ENCODE data around the gene SRA1.
"Not testable (repeated sequence)": the region's sequence is repeated elsewhere in the genome, so short reads cannot be mapped to it uniquely, and the experiment has no call there.

Gene SRA1

DNA sequence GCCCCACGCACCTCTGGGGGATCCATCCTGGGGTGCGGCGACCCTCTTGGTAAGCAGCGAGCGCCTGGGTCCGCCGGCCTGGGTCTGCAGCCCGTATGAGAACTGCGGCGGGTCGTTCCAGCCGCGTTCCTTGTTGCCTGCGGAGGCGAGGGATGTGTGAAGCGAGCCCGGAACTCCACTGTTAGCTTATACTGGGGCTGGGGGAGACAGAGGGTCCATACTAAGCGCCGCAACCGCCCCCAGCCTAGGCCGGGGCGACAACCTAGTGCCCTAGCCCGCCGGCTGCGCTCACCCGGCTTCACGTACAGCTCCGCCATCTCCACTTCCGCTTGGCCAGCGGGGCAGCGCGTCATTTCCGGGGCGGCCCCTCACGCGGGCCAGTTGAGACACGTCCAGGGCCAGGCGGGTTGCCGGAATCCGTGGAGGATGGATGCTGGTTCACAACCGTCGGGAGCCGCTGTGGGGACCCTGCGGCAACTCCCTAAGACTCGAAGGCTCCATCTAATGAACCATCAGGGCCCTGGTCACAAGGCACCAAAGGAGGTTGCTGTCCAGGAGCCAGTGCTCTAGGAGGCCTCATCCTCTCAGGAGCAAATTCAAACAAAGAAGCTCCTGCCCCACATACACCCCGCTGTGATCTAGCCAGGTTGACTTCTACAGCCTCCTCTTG lies at the start of gene SRA1:
Gene SRA1 (minus strand): TSS at position 338 of the 670 bp plus-strand sequence. CDS start 21 bp downstream, at position 317.
- DNase-seq (ENCODE audit: low spot score), result peak; percentile 82

DNA sequence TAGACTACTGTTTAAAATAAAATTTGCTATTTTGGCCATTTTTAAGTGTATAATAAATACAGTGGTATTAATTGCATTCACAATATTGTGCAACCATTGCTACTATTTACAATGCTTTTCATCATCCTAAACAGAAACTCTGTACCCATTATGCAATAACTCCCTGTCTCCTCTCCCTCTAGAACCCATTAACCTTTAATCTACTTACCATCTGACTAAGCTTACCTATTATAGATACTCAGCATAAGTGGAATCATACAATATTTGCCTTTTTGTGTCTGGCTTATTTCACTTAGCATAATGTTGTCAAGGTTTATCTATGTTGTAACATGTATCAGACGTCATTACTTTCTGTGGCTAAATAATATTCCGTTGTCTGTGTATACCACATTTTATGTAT lies 49.8 kb upstream of the SRA1 start:
- DNase-seq (ENCODE audit: low spot score), result no peak

DNA sequence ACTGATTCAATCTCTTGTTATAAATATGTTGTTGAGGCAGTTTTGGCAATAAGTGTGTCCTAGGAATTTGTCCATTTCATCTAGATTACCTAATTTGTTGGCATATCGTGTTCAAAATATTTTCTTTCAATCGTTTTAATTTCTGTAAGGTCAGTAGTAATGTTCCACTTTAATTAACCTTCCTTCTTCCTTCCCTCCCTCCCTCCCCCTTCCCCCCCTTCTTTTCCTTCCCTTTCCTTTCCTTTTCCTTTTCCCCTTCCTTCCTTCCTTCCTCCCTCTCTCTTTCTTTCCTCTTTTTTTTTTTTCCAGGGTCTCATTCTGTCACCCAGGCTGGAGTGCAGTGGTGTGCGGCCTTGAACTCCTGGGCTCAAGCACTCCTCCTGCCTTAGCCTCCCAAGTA lies 48.6 kb upstream of the SRA1 start:
- DNase-seq (ENCODE audit: low spot score), result no peak

DNA sequence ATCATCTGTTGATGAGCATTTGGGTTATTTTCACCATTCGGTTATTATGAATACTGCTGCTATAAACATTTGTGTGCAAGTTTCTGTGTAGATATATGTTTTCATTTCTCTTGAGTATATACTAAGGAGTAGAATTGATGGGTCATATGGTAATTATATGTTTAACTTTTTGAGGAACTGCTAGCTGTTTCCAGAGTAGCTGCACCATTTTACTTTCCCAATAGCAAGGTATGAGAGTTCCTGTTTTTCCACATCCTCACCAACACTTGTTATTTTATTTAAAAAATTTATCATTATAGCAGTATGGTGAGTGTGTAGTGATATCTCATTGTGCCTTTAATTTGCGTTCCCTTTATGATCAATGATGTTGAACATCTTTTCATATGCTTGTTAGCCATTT lies 46.5 kb upstream of the SRA1 start:
- DNase-seq (ENCODE audit: low spot score), result no peak

DNA sequence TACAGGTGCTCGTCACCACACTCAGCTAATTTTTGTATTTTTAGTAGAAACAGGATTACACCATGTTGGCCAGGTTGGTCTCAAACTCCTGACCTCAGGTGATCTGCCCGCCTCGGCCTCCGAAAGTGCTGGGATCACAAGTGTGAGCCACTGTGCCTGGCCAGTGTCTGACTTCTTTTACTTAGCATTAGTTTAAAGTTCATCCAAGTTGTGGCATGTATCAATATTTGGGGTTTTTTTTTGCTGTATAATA lies 46.1 kb upstream of the SRA1 start:
- DNase-seq (ENCODE audit: low spot score), result not testable (repeated sequence)

DNA sequence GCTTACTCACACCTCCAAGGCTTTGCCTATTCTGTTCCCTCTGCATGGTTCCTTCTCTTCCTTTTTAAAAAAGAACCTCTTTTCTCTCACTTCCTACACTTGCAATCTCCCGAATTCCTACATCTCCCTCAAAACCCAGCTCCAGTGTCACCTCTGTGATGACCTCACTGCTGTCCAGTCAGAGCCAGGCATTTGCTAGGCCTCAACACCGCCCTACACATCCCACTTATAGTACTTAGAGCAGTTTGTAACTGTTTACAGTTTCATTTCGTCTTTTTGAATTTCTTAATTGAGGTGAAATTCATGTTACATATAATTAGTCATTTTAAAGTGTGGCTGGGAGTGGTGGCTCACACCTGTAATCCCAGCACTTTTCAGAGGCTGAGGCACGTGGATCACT lies 44.9 kb upstream of the SRA1 start:
- DNase-seq (ENCODE audit: low spot score), result no peak

DNA sequence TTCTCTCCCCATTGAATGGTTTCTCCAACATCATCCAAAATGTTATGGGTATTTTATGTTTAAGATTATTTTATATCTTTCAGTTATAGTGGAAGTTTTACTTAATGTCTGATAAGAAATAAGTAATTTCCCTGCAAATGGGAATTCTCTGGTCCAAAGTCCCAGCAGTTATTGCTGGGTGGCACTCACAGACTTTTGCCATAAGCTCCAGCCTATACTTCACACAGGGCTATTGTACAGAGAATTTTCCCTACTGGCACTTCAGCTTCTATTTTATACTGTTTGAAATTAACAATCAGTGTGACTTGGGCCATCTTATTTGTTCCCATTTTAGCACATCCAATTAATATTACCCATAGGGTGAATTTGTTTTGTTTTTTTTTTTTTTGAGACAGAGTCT lies 42.8 kb upstream of the SRA1 start:
- DNase-seq (ENCODE audit: low spot score), result no peak

DNA sequence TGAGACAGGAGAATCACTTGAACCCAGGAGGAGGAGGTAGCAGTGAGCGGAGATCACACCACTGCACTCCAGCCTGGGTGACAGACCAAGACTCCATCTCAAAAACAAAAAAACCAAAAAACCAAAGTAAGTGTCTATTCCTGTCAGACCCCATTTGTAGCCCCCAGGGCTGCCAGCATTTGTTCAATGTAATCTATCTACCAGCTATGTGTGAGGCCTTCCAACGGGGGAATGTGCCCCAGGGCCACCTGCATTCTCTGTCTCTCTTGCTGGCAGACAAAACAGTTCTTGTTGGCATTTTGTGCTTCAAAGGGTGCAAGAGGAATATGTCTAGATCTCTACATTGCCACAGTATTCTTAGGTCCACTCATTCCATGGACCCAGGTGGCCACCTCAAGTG lies 41.6 kb upstream of the SRA1 start:
- no peak for DNase-seq (ENCODE audit: low spot score)

DNA sequence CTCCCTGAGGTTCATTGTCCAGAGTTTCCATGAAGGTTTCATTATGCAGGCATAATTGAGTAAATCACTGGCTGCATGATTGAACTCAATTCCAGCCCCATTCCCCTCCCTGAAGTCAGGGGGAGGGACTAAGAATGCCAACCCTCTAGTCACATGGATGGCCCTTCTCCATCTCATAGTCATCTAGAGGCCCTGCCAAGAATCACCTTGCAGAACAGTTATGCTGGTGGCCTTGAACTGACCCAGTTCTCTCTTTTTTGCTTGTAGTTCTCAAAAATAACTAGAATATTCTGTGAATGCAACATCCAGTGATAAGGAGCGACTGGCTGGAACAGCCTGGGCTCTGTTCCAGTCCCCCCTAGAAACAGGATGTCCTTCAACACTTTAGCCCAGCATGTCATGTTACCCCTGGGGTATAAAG lies 39.1 kb upstream of the SRA1 start:
- no peak for DNase-seq (ENCODE audit: low spot score)

DNA sequence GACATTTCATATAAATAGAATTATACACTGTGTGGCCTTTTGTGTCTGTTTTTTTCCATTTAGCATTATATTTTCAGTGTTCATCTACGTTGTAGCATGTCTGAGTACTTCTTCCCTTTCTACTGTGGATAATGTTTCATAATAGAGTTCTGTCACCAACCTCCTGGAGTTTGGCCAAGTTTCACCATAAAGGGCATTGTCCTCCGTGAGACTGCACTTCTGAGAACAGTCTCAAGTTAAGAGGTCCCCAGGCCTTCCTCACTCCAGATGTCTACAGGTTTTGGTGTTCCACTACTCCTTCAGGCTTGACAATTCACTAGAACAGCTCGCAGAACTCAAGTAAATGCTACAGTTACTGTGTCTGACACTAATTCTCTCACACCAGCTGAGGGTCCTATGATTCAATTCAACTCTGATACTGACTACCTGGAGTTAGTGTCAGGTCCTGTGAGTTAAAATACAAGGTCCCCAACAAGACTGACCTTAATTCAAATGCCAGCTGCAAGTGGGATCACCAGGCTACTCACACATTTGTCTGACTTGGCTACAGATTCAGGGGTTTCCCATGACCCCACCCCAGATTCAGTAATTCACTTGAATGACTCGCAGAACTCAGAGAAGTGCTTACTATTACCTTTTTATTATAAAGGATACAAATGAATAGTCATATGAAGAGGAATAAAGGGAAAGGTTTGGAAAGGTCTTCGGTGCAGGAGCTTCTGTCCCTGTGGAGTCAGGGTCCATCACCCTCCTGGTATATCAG lies 38.4 kb upstream of the SRA1 start:
- DNase-seq (ENCODE audit: low spot score), result no peak

DNA sequence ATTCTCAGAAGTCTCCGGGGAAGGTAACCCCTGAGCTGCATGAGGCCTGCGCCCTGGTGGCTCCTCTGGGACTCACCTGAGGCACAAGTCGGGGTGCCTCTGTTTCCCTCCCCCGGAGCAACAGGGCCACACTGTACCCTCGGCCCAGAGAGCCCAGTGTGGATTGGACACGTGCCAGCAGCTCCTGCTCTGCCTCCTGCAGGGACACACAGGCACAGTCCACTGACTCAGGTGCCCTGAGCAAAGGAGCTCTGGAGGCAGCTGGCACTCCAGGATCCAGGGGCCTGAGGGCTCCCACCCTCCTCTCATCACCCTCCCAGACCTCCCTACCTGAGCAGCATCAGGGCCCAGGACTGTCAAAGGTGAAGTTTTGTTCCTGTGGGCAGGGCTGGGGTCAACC lies 36.9 kb upstream of the SRA1 start:
- DNase-seq (ENCODE audit: low spot score), result no peak

DNA sequence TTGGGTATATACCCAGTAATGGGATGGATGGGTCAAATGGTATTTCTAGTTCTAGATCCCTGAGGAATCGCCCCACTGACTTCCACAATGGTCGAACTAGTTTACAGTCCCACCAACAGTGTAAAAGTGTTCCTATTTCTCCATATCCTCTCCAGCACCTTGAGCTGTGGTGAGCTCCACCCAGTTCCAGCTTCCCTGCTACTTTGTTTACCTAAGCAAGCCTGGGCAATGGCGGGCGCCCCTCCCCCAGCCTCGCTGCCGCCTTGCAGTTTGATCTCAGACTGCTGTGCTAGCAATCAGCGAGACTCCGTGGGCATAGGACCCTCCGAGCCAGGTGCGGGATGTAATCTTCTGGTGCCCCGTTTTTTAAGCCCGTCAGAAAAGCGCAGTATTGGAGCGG lies 35.8 kb upstream of the SRA1 start:
- not testable (repeated sequence) for DNase-seq (ENCODE audit: low spot score)

DNA sequence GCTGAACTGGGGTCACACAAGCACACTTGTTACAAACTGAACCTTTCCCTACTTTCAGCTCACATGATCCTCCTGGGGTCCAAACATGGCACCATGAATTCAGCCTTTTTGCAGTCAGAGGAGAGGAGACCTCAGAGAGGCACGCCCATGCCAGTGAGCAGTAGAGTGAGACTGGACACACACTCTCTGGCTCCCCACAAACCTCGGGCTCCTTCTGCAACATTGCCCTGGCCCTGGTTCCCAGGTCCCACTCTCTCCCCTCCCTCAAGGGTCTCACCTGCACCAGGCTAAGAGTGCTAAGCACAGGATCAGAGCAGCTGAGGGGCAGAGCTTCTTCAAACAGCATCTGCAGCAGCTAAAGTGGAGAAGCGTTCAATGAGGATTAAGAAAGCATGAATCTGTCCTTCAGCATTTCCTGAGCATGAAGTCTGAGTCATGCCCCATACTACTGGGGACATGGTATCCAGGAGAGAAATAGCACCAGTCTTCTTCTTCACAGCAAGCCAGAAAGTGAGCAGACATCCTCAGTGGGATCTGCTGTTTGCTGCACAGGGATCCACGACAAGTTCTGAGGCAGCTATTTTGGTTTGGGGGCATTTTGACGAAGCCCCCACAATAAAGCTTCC lies 34.6 kb upstream of the SRA1 start:
- DNase-seq (ENCODE audit: low spot score), result no peak

DNA sequence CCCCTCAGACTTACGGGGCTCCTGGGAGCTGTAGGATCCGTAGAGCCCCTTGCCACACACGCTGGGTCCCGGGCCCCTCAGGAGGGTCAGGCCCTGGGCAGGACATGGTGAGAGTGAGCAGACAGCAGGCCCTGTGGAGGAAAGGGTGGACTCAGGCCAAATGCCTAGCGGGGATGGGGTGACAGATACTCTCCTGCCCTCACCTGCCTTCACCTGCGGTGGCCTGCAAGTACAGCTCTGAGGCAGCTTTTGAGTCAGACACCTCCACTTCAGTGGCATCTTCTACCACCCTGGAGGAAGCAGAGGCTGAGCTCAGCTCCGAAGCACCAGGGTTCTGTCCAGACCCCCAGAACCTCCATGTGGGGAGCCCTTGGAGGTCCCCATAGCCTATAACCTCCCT lies 33.6 kb upstream of the SRA1 start:
- no peak for DNase-seq (ENCODE audit: low spot score)

DNA sequence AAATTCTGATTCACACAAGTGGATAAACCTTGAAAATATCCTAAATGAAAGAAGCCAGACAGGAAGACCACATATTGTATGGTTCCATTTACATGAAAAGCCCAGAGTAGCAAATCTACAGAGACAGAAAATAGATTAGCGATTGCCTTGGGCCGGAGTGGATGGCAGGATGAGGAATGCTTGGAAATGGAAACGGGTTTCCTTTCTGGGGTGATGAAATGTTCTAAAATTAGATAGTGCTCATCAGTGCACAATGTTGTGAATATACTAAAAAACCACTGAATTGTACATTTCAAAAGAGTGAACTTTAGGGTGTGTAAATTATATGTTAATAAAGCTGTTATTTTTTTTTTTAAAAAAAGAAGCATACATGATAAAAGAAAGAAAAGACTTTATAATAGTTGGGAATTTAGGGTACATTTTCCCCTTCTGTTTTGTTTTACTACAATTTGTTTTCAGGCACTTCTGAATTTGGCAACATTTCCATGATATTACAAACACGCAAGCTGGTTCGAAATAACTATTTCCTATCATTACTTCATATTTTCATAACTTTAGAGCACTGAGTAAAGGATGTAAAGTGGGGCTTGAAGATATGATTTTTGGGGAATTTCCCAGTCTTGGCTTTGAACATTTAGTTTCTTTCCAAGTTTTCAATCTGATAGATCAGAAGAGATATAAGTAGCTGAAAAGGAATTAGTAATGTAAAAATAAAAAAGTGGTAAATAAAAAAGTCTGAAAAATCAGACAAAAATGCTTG lies 31.2 kb upstream of the SRA1 start:
- DNase-seq (ENCODE audit: low spot score), result no peak

DNA sequence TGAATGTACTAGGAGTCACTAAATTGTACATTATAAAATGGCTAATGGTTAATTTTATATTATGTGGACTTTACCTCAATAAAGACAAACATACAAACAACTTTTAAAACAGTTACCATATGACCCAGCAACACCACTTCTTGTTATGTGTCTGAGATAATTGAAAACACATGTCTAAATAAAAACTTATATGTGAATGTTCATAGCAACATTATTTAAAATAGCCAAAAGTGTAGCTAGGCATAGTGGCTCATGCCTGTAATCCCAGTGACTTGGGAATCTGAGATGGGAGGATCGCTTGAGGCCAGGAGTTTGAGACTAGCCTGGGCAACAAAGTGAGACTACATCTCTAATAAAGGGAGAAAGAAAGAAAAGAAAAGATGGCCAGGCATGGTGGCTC lies 30.2 kb upstream of the SRA1 start:
- DNase-seq (ENCODE audit: low spot score), result no peak

DNA sequence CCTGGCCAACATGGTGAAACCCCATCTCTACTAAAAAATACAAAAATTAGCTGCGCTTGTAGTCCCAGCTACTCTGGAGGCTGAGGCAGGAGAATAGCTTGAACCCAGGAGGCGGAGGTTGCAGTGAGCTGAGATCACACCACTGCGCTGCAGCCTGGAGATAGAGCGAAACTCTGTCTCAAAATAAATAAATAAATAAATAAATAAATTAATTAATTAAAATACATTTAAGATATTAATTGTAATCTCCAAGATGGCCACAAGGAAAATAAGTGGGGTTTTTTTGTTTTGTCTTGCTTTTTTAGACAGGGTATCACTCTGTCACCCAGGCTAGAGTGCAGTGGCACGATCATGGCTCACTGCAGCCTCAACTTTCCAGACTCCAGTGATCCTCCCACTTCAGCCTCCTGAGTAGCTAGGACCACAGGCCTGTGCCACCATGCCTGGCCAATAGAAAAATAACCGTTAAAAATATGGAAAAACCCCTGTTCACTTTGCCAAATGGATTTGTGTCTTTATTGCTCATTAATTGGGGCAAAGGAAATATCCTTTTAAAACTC lies 22.0 kb upstream of the SRA1 start:
- DNase-seq (ENCODE audit: low spot score), result not testable (repeated sequence)

DNA sequence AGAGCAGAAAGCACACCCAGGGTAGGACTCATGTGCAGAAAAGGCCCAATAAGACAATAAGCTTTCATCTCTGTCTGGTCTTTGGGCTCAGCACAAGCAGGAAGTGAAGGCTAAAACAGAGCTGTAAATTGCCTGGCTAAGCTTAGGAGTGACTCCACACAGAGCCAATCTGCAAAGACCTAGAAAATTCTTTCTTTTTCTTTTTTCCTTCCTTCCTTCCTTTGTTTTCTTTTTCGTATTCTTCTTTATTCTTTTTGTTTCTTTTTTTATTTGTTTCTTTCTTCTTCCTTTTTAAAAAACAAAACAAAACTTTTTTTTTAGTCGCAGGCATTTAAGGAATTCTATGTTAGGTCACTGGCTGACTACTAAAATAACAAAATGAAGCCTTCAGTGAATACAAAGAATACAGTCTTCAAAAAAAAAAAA lies 19.5 kb upstream of the SRA1 start:
- DNase-seq (ENCODE audit: low spot score), result no peak

DNA sequence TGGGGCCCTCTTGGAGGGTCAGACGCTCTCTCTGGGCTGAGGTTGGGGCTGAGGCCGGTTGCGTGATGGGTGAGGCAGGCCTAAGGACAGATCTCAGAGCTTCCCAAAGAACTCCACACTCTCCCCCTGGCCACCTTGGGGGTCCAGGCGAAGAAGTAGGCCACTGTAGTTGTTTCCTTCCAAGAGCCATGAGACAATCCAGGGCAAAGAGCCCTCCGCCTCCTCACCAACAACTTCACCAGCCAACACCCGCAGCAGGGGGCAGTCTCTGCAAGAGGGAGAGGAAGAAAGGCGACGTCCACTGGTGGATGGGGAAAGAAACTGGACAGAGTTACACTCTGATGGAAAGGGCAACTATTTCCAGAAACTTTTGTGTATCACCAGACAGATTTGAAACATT lies 18.0 kb upstream of the SRA1 start:
- DNase-seq (ENCODE audit: low spot score), result peak; percentile 30

DNA sequence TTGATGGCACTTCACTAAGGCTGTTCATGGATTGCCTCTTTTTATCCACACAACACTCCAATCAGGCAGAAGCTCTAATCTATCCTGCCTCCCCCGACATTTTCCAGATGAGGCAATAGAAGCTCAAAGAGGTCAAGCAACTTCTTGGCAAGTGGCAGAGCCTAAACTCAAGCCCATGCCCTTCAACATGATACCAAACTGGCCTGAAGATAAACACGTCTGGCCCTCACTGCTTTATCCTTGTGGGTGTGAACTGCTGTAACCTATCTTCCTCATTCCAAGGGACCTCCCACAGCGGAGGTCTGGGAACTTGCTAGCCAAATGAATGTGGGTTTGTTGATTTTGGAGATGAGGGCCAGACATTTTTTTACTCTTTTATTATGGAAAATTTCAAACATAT lies 16.9 kb upstream of the SRA1 start:
- no peak for DNase-seq (ENCODE audit: low spot score)

DNA sequence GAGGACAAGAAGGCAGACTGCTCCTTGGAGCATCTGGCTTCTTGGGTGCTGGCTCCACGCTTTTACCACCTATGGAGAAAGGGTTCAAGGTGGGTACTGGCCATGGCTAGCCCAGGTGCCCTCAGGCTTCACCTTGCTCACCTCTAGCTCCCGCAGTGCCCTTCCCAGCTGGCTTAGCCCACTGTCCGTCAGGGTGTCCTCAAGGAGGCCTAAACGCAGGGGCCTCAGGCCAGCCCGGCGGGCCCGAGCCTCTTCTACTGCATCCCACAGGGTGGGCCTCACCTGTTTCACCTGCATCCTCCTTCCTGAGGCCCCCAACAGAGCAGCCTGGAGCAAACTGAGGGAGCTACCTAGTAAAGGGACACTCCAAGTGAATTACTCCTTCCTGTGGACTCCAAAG lies 16.4 kb upstream of the SRA1 start:
- no peak for DNase-seq (ENCODE audit: low spot score)

DNA sequence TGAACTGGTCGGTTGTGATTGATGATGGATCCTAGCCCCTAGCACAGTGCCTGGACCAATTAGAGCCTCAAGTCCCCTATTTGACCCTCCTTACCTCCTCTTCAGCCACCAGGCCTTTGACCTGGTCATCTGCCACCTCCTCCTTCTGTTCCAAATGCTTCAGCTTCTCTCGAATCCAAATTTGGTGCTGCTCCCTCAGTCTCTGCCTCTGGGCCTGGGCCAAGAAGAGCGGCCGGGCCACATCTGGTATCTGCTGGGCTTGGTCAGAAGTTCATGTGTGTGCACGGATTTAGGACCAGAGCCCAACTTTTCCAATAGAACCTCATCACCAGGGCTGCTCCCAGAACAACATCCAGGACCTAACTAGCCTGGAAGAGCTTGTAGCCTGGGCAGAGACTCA lies 13.8 kb upstream of the SRA1 start:
- no peak for DNase-seq (ENCODE audit: low spot score)

DNA sequence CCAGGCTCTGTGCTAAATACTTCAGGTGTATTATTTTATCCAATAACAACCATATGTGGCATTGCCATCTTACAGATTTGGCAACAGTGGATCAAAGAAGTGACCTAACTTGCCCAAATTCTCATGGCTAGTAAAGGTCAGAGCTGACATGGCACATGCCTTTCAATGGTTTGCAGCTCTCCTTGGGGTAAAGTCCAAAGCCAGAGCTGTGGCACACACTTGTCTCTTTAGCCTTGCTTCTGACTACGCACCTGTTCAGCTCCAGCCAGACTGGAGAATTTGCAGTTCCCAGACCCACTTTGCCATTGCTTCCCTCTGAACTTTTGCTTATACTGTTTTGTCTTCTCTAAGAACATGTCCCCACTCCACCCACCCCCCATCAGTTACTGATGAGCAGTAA lies 13.2 kb upstream of the SRA1 start:
- DNase-seq (ENCODE audit: low spot score), result no peak
